Measurements from ENCODE around the gene UBE2A.

Gene UBE2A

DNA sequence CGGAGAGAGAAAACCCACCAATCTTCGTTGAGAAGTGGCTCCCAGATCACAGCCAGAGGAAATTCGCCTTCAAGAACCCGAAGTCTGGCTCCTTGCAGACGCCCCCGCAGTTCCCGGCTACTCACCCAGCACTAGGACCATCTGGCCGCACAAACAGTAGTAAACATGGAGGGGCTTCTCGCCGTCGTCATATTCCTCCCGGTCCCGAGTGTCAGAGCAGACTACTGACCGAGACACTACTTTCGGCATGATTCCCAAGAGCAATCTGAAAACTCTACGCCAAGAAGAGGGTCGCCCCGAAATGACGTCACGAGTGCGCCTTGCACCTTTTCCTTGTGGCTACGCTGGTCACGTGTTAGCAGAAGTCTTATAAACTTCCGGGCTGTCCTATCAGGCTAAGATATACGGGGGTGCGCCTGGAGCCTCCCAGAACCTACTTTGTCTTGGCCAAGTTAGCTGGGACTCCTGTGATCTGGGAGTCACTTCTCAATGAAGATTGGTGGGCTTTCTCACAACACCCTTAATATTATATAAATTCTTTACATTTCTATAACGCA, 9.2 kb upstream of the UBE2A start, which contains the start of gene STEEP1 (continued):
- TF ChIP-seq SP7 (tag by site-specific recombination; IDR thresholded peaks at IDR 0.05) (peak; percentile 72), SP3 (tag by site-specific recombination; IDR thresholded peaks at IDR 0.05) (peak; percentile 34; the same call in 1 of the 2 replicates), ZNF184 (tag by site-specific recombination; IDR thresholded peaks at IDR 0.05) (no peak), INSM2 (tag by site-specific recombination; IDR thresholded peaks at IDR 0.05) (peak; percentile 51; the same call in 1 of the 2 replicates), ZBTB21 (tag by site-specific recombination; IDR thresholded peaks at IDR 0.05) (peak; percentile 91), ZNF175 (tag by site-specific recombination; IDR thresholded peaks at IDR 0.05) (no peak), ZBTB8A (tag by site-specific recombination; IDR thresholded peaks at IDR 0.05) (peak; percentile 44; the same call in 1 of the 2 replicates), ZNF146 (tag by site-specific recombination; IDR thresholded peaks at IDR 0.05) (0 out of 2 replicates have a peak, but pooled peaks have one; percentile 12), ZNF629 (tag by site-specific recombination; IDR thresholded peaks at IDR 0.05) (peak; percentile 91), ZNF140 (tag by site-specific recombination; IDR thresholded peaks at IDR 0.05) (no peak), ATF2 (tag by site-specific recombination; IDR thresholded peaks at IDR 0.05; ENCODE audit: low read depth) (peak; percentile 98), ZNF76 (tag by site-specific recombination; IDR thresholded peaks at IDR 0.05; ENCODE audit: borderline replicate concordance, low read depth) (peak; percentile 80), TSHZ1 (tag by site-specific recombination; IDR thresholded peaks at IDR 0.05; ENCODE audit: borderline replicate concordance) (no peak), SCRT1 (tag by site-specific recombination; IDR thresholded peaks at IDR 0.05; ENCODE audit: borderline replicate concordance) (no peak), ZNF621 (tag by site-specific recombination; IDR thresholded peaks at IDR 0.05) (no peak), ZBTB17 (tag by site-specific recombination; IDR thresholded peaks at IDR 0.05) (peak; percentile 76), ZEB2 (tag by site-specific recombination; IDR thresholded peaks at IDR 0.05) (peak; percentile 39; the same call in 1 of the 2 replicates), ZXDB (tag by site-specific recombination; IDR thresholded peaks at IDR 0.05) (peak; percentile 65; the same call in 1 of the 2 replicates), ZBTB11 (tag by site-specific recombination; conservative IDR thresholded peaks at IDR 0.05; ENCODE audit: low read depth) (0 out of 2 replicates have a peak, but pooled peaks have one; percentile 29), IKZF3 (tag by site-specific recombination; IDR thresholded peaks at IDR 0.05) (peak; percentile 77), ZNF610 (tag by site-specific recombination; IDR thresholded peaks at IDR 0.05; ENCODE audit: borderline replicate concordance) (no peak), MYNN (tag by site-specific recombination; IDR thresholded peaks at IDR 0.05; ENCODE audit: borderline replicate concordance) (no peak), HOXA7 (CRISPR knock-in tag; IDR thresholded peaks at IDR 0.05; ENCODE audit: borderline replicate concordance) (no peak), ZNF121 (tag by site-specific recombination; IDR thresholded peaks at IDR 0.05) (no peak), ZNF660 (tag by site-specific recombination; IDR thresholded peaks at IDR 0.05) (peak; percentile 79; the same call in 1 of the 2 replicates), ZNF335 (tag by site-specific recombination; conservative IDR thresholded peaks at IDR 0.05) (peak; percentile 59)
- TF ChIP-seq, protein P1, sequence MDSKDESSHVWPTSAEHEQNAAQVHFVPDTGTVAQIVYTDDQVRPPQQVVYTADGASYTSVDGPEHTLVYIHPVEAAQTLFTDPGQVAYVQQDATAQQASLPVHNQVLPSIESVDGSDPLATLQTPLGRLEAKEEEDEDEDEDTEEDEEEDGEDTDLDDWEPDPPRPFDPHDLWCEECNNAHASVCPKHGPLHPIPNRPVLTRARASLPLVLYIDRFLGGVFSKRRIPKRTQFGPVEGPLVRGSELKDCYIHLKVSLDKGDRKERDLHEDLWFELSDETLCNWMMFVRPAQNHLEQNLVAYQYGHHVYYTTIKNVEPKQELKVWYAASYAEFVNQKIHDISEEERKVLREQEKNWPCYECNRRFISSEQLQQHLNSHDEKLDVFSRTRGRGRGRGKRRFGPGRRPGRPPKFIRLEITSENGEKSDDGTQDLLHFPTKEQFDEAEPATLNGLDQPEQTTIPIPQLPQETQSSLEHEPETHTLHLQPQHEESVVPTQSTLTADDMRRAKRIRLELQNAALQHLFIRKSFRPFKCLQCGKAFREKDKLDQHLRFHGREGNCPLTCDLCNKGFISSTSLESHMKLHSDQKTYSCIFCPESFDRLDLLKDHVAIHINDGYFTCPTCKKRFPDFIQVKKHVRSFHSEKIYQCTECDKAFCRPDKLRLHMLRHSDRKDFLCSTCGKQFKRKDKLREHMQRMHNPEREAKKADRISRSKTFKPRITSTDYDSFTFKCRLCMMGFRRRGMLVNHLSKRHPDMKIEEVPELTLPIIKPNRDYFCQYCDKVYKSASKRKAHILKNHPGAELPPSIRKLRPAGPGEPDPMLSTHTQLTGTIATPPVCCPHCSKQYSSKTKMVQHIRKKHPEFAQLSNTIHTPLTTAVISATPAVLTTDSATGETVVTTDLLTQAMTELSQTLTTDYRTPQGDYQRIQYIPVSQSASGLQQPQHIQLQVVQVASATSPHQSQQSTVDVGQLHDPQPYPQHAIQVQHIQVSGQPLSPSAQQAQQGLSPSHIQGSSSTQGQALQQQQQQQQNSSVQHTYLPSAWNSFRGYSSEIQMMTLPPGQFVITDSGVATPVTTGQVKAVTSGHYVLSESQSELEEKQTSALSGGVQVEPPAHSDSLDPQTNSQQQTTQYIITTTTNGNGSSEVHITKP (tag by site-specific recombination; IDR thresholded peaks at IDR 0.05), result peak; percentile 95
